HG02798 (cell line): ENCODE measurements around the gene LRP1B.

Experiments used
- ATAC-seq: cut with Tn5 transposase; IDR thresholded peaks from one replicate; pipeline ENCODE4 v1.9.1; 2021; ENCODE audit warnings: mild to moderate bottlenecking; ENCODE audit not compliant: unreplicated experiment, poor library complexity

The LRP1B gene

GRCh38 chr2:141554810-141555209, 576.0 kb downstream of the LRP1B start:
- peak; percentile 79 for ATAC-seq

- peak; percentile 74 for ATAC-seq
Observed at GRCh38 chr2:141534666-141535362, 596.0 kb downstream of the LRP1B start.

- ATAC-seq, result no peak
Observed at GRCh38 chr2:141529659-141530058, 601.2 kb downstream of the LRP1B start.

- ATAC-seq, result peak; percentile 71
Observed at GRCh38 chr2:141528990-141529389, 601.8 kb downstream of the LRP1B start.

GRCh38 chr2:141526760-141527159, 604.1 kb downstream of the LRP1B start:
- no peak for ATAC-seq

GRCh38 chr2:141524777-141525176, 606.0 kb downstream of the LRP1B start:
- ATAC-seq, result no peak

GRCh38 chr2:141523199-141523598, 607.6 kb downstream of the LRP1B start:
- ATAC-seq, result peak; percentile 69

GRCh38 chr2:141522702-141523101, 608.1 kb downstream of the LRP1B start:
- ATAC-seq, result no peak

- ATAC-seq, result peak; percentile 36
Observed at GRCh38 chr2:141522048-141522447, 608.8 kb downstream of the LRP1B start.

GRCh38 chr2:141519906-141520305, 610.9 kb downstream of the LRP1B start:
- no peak for ATAC-seq

GRCh38 chr2:141517852-141518421, 612.9 kb downstream of the LRP1B start:
- ATAC-seq, result no peak

- ATAC-seq, result no peak
Observed at GRCh38 chr2:141517180-141517851, 613.5 kb downstream of the LRP1B start.

GRCh38 chr2:141515931-141516330, 614.9 kb downstream of the LRP1B start:
- ATAC-seq, result no peak

- ATAC-seq, result peak; percentile 99
Observed at GRCh38 chr2:141513853-141514252, 617.0 kb downstream of the LRP1B start.

- ATAC-seq, result no peak
Observed at GRCh38 chr2:141508806-141509595, 621.8 kb downstream of the LRP1B start.

- no peak for ATAC-seq
Observed at GRCh38 chr2:141508086-141508752, 622.6 kb downstream of the LRP1B start.

GRCh38 chr2:141506135-141506534, 624.7 kb downstream of the LRP1B start:
- ATAC-seq, result no peak

GRCh38 chr2:141501752-141502151, 629.1 kb downstream of the LRP1B start:
- ATAC-seq, result no peak

GRCh38 chr2:141499123-141499522, 631.7 kb downstream of the LRP1B start:
- ATAC-seq, result no peak

- no peak for ATAC-seq
Observed at GRCh38 chr2:141498561-141498960, 632.3 kb downstream of the LRP1B start.
